Lung (tissue), 16 donors: ENCODE results near the gene TACR2. TPM values are rescaled to one million over a fixed set of nuclear protein-coding genes. Genes with fewer than 3 reads are reported as not detected.
A peak's percentile ranks its signal among the peaks of the same experiment; 100 is the strongest.

Experiments
- ATAC-seq: fragments of 200-7000 bp; cut with Tn5 transposase; one replicate; pipeline ENCODE4 v1.9.1; 2020; ENCODE audit warnings: moderate number of reproducible peaks; ENCODE audit not compliant: insufficient read depth, low FRiP score
- DNase-seq, 3 donors: peaks; one replicate each; pipeline ENCODE4 v3.0.0-alpha.2; 2013 to 2017
- H3K27ac ChIP-seq, 2 donors: one replicate each; pipeline ENCODE4 v1.5.1; 2013; ENCODE audit warnings: mild to moderate bottlenecking in 2 of 2, moderate library complexity in 2 of 2, control low read depth in 1 of 2, inconsistent platforms in 1 of 2, low read depth in 1 of 2, low read length in 1 of 2
- H3K27me3 ChIP-seq, 3 donors: one replicate each; pipeline ENCODE4 v1.5.1; 2013; ENCODE audit warnings: low read length in 2 of 3; ENCODE audit not compliant: control insufficient read depth in 3 of 3, insufficient read depth in 3 of 3
- H3K36me3 ChIP-seq, 4 donors: one replicate each; pipeline ENCODE4 v1.5.1; 2013; ENCODE audit warnings: low read length in 4 of 4, mild to moderate bottlenecking in 1 of 4, moderate library complexity in 1 of 4; ENCODE audit not compliant: control insufficient read depth in 4 of 4, insufficient read depth in 4 of 4
- H3K4me1 ChIP-seq, 5 donors: one replicate each; pipeline ENCODE4 v1.5.1; 2013; ENCODE audit warnings: low read length in 5 of 5, mild to moderate bottlenecking in 2 of 5, moderate library complexity in 1 of 5; ENCODE audit not compliant: control insufficient read depth in 5 of 5, insufficient read depth in 5 of 5
- H3K4me3 ChIP-seq: one replicate; pipeline ENCODE4 v1.5.1; 2013; ENCODE audit warnings: mild to moderate bottlenecking, control low read depth, moderate library complexity
- H3K9ac ChIP-seq, 2 donors: one replicate each; pipeline ENCODE4 v1.5.1; 2013; ENCODE audit warnings: low read length in 2 of 2, control low read depth in 1 of 2; ENCODE audit not compliant: insufficient read depth in 1 of 2
- H3K9me3 ChIP-seq, 4 donors: one replicate each; pipeline ENCODE4 v1.5.1; 2013; ENCODE audit warnings: low read length in 3 of 4, mild to moderate bottlenecking in 1 of 4, moderate library complexity in 1 of 4; ENCODE audit not compliant: control insufficient read depth in 4 of 4, insufficient read depth in 3 of 4
- CTCF ChIP-seq: IDR thresholded peaks from 2 replicates; pipeline ENCODE4 v1.5.1; 2012; ENCODE audit warnings: mild to moderate bottlenecking; ENCODE audit errors: control extremely low read depth, extremely low read depth
- WGBS, 2 donors: extraction: QIAGEN DNeasy Blood & Tissue Kit; methylation state at CpG; one replicate each; pipeline ENCODE4 v1.1.7; 2013; 5-methylcytosine and 5-hydroxymethylcytosine counted together
- long read RNA-seq, 5 donors: transcript quantifications; one replicate each; lab custom pipeline, GENCODE V29; 2026
- polyA plus RNA-seq, 2 donors: library from polyadenylated mRNA; stranded (reverse); fragments of 200-250 nt; gene quantifications; one replicate each; pipeline ENCODE4 v1.2.1, GENCODE V29; 2013
- total RNA-seq, 2 donors: library from RNA; depleted of rRNA in 1 of 2; stranded (reverse); fragments of >200 nt in 1 of 2; gene quantifications; one replicate each; pipeline ENCODE4 v1.2.1, GENCODE V29; 2014 to 2021
- donor health status: control.
- donor health status: control.
- donor health status: Bipolar disorder and iron deficiency.
- donor health status: healthy.
- donor health status: DM: yes; HTN: yes; CAD: no.

The TACR2 gene
- total RNA-seq = under 1 TPM; 0.28 to 0.83 TPM
- under 1 TPM; 0.42 to 0.57 TPM for polyA plus RNA-seq
- long read RNA-seq, donor 1 = 0 reads
- long read RNA-seq, donor 2, partial matches to known transcripts = 0 of 1 reads
- long read RNA-seq, donor 2, other reads (novel, unspliced or antisense) = 0 of 1 reads
- long read RNA-seq, donor 3, partial matches to known transcripts = 7 of 8 reads
- long read RNA-seq, donor 3, other reads (novel, unspliced or antisense) = 0 of 8 reads
- long read RNA-seq, donor 4 = 0 reads
- long read RNA-seq, donor 5 = 0 reads

DNA sequence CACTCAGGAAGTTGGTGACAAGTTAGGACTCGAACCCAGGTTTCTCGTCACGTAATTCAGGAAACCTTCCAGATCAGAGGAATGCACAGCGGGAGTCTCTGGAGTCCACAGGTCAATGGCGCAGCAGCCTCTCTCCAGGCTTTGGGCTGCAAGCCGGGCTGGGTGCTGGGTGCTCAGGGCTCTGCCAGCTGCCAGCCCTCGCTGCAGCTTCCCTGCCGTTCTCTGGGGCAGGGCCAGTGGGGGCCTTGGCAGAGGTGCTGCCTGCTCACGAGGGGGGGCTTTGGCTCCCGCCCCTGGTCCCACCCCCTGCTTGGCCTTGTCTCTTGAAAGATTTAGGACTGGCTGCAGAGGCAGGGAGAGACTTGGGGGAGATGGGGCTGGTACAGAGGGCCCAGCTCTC lies at the start of gene TACR2:
TACR2 (minus strand) TSS at position 224 of the 400 bp plus-strand sequence. CDS start 595 bp downstream, outside the sequence.
- TF ChIP-seq CTCF = no peak

DNA sequence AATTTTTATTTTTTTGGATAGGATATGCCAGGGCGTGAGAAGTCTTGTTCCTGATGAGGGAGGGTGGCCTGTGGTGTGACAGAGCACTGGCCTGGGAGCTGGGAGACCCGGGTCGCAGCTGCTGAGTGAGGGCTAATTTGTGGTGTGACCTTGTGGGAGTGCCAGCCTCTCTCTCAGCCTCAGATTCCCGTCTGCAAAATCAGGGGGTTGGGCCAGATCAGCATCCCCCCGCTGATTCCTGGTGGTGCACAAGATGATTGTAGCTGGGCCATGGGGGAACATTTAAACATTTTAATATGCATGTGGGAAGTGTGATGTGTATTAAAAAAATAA lies 49.4 kb upstream of the TACR2 start:
- Histone ChIP-seq H3K27ac (no peak overlapping the region), H3K27me3 (no peaks in the 10 kb centered on the region), H3K36me3 (no peaks in the 10 kb centered on the region), H3K9ac (no peak overlapping the region), H3K4me3 (no peak overlapping the region), H3K9me3 (no peaks in the 10 kb centered on the region), H3K4me1 (peaks cover 0 to 35% (median 7%) of the 10 kb centered on the region in 5 donors)
- WGBS, 2 donors = 55 to 66% methylated on average over 5 of the region's 5 CpGs
- no peak for TF ChIP-seq CTCF
- ATAC-seq (no peak), DNase-seq (no peak)

More for the DNA sequence above, at the start of gene TACR2:
- peaks cover 0 to 17% (median 0%) of the 10 kb centered on the region in 5 donors for H3K4me1 ChIP-seq
- DNase-seq (no peak), ATAC-seq (no peak)
- 77 to 85% methylated on average over 10 of the region's 10 CpGs for whole genome bisulfite sequencing, 2 donors
- H3K27me3 ChIP-seq = no peaks in the 10 kb centered on the region
- no peak within 1 kb of the TSS for H3K27ac ChIP-seq
- H3K4me3 ChIP-seq = no peak within 1 kb of the TSS
- H3K9ac ChIP-seq = no peak within 1 kb of the TSS
- no peaks in the 10 kb centered on the region for H3K36me3 ChIP-seq
- H3K9me3 ChIP-seq = no peaks in the 10 kb centered on the region

GRCh38 chr10:69465457-69466157 lies 48.9 kb upstream of the TACR2 start:
- no peak for TF ChIP-seq CTCF
- Histone ChIP-seq H3K9ac (no peak overlapping the region), H3K9me3 (no peaks in the 10 kb centered on the region), H3K27ac (peak overlapping the region; percentile 22 to 79), H3K4me1 (peaks cover 0 to 39% (median 7%) of the 10 kb centered on the region in 5 donors), H3K36me3 (no peaks in the 10 kb centered on the region), H3K27me3 (no peaks in the 10 kb centered on the region), H3K4me3 (no peak overlapping the region)
- ATAC-seq (no peak), DNase-seq (no peak)
- 61 to 74% methylated on average over 9 of the region's 9 CpGs for WGBS, 2 donors
